ENCODE results near the gene POR. TPM values are rescaled to one million over a fixed set of nuclear protein-coding genes. Genes with fewer than 3 reads are reported as not detected.

The POR gene
- total and polyA plus RNA-seq, 2 of the 13 experiments (the other 11 are each of a cell fraction or from before 2014, with no cell fraction given) = 145 to 266 TPM

DNA sequence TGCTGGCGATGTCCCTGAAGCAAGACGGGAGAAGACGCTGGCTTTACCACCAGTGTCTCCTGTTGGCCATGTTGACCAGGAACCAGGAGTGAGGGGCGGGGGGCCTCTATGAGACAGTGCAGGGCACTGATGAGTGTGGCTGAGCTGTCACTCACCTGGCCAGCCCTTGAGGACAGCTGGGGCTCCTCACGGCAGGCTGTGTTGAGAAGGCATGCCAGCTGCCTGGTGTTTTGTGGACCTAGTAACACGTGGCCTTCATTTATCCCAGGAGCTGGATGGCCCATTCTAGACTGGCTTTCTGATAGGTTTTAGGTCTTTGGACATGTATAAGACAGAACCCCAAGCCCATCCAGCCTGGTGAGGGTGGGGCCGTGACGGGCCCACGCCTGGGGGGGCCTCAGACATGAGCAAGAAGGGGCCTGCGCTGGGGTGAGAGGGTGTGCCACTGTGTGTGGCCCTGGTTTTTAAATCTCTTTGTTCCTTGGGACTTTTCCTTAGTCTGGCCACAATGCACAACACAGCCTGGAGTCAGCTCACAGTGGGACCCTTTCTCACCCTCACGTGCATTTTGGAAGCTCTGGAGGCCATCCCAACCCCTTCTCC lies 25.6 kb upstream of the POR start:
- CTCF ChIA-PET (ENCODE audit: low intra/inter-chr PET ratio, low total read pairs) = no interaction called here
- H3K27ac ChIP-seq (ENCODE audit: extremely low read length, insufficient read depth, low read length) = no peak overlapping the region

DNA sequence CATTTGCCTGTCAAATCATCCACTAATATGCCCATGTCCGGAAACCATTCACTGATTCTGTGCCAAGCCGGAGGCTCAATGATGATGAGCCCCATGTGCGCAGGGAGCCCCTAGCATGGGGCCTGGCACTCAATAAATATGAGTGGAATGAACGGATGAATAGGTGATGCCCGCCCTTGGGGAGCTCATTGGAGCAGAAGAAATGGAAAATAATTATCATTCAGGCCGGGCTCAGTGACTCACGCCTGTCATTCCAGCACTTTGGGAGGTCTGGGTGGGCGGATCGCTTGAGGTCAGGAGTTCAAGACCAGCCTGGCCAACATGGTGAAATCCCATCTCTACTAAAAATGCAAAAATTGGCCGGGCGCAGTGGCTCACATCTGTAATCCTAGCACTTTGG lies 25.1 kb upstream of the POR start:
- H3K27ac ChIP-seq (ENCODE audit: extremely low read length, insufficient read depth, low read length) = no peak overlapping the region
- H3K79me2 ChIP-seq (ENCODE audit: insufficient read depth, low read length) = no peaks in the 10 kb centered on the region
- H3K4me3 ChIP-seq (replicated peaks in 1 of 3; ENCODE audit: insufficient read depth in 1 of 3, low read depth in 2 of 3, low read length in 3 of 3) = no peak overlapping the region
- no peaks in the 10 kb centered on the region for H3K9me3 ChIP-seq (ENCODE audit: low read length)
- TF ChIP-seq, protein P1, sequence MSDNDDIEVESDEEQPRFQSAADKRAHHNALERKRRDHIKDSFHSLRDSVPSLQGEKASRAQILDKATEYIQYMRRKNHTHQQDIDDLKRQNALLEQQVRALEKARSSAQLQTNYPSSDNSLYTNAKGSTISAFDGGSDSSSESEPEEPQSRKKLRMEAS (IDR thresholded peaks at IDR 0.05) = no peak
- no peak for TF ChIP-seq REL (CRISPR knock-in tag; conservative IDR thresholded peaks at IDR 0.05)
- TF ChIP-seq ARHGAP35 (CRISPR knock-in tag; IDR thresholded peaks at IDR 0.05; ENCODE audit: borderline replicate concordance) = no peak
- no peak for TF ChIP-seq TBL1XR1 (IDR thresholded peaks at IDR 0.05; ENCODE audit: borderline replicate concordance, low read length, partially characterized antibody)
- TF ChIP-seq, protein P2, sequence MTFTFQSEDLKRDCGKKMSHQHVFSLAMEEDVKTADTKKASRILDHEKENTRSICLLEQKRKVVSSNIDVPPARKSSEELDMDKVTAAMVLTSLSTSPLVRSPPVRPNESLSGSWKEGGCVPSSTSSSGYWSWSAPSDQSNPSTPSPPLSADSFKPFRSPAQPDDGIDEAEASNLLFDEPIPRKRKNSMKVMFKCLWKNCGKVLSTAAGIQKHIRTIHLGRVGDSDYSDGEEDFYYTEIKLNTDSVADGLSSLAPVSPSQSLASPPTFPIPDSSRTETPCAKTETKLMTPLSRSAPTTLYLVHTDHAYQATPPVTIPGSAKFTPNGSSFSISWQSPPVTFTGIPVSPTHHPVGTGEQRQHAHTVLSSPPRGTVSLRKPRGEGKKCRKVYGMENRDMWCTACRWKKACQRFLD (CRISPR knock-in tag; IDR thresholded peaks at IDR 0.05; ENCODE audit: borderline replicate concordance) = no peak
- no peak for TF ChIP-seq ZNF776 (CRISPR knock-in tag; IDR thresholded peaks at IDR 0.05)
- no peak for TF ChIP-seq TCF7 (IDR thresholded peaks at IDR 0.05; ENCODE audit: low read depth)
- TF ChIP-seq ZNF431 (CRISPR knock-in tag; IDR thresholded peaks at IDR 0.05; ENCODE audit: borderline replicate concordance, low read depth) = no peak
- TF ChIP-seq ZNF678 (CRISPR knock-in tag; IDR thresholded peaks at IDR 0.05) = no peak
- TF ChIP-seq ZNF598 (CRISPR knock-in tag; IDR thresholded peaks at IDR 0.05; ENCODE audit: borderline replicate concordance) = no peak
- no peak for TF ChIP-seq ARNT (IDR thresholded peaks at IDR 0.05)
- no peak for TF ChIP-seq ZNF207 (IDR thresholded peaks at IDR 0.05; ENCODE audit: borderline replicate concordance)
- TF ChIP-seq, protein P3, sequence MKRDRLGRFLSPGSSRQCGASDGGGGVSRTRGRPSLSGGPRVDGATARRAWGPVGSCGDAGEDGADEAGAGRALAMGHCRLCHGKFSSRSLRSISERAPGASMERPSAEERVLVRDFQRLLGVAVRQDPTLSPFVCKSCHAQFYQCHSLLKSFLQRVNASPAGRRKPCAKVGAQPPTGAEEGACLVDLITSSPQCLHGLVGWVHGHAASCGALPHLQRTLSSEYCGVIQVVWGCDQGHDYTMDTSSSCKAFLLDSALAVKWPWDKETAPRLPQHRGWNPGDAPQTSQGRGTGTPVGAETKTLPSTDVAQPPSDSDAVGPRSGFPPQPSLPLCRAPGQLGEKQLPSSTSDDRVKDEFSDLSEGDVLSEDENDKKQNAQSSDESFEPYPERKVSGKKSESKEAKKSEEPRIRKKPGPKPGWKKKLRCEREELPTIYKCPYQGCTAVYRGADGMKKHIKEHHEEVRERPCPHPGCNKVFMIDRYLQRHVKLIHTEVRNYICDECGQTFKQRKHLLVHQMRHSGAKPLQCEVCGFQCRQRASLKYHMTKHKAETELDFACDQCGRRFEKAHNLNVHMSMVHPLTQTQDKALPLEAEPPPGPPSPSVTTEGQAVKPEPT (CRISPR knock-in tag; IDR thresholded peaks at IDR 0.05; ENCODE audit: low read depth) = no peak
- no peak for TF ChIP-seq ZNF563 (CRISPR knock-in tag; IDR thresholded peaks at IDR 0.05)
- in situ Hi-C loops (cut with HindIII; ENCODE audit: extremely low pct_ligation_motif_present, low pct_unique_long_range_greater_than_20kb) (no loop called here), intact Hi-C loops (cut with micrococcal nuclease; ENCODE audit: unreplicated experiment) (no loop called here)
- ChIA-PET POLR2A (interaction anchor here (1.0 kb wide), 1 partner anchor 16 kb away, joined by 4 read pairs; no protein-coding TSS in a partner anchor), CTCF (ENCODE audit: low intra/inter-chr PET ratio, low total read pairs) (no interaction called here)
- no peaks in the 10 kb centered on the region for H3K27me3 ChIP-seq (ENCODE audit: control insufficient read depth in 1 of 2, insufficient read depth in 2 of 2, low read length in 2 of 2)
- H2AFZ ChIP-seq (ENCODE audit: low read length) = no peak overlapping the region
- 94% methylated on average over 11 of the region's 11 CpGs for WGBS (ENCODE audit: low lambda C conversion rate)
- FAIRE-seq (no peak), DNase-seq (ENCODE audit: low spot score) (no peak), ATAC-seq (no peak)
- no peaks in the 10 kb centered on the region for H4K20me1 ChIP-seq (ENCODE audit: insufficient read depth, low read length)
- no peak overlapping the region for H3K9ac ChIP-seq (ENCODE audit: insufficient read depth, low read depth, low read length)
- H3K36me3 ChIP-seq (replicated peaks in 1 of 2; ENCODE audit: control insufficient read depth in 1 of 2, insufficient read depth in 2 of 2, low read length in 2 of 2) = peaks cover 3 to 15% of the 10 kb centered on the region in 2 experiments; a peak in 3 of 5 replicates
- no TSS peak for BruUV-seq (replicated peaks)
- peaks cover 25% of the 10 kb centered on the region for H3K4me1 ChIP-seq (ENCODE audit: insufficient read depth, low read length)
- no peak overlapping the region for H3K4me2 ChIP-seq (ENCODE audit: low read depth, low read length)

More for the DNA sequence above, 25.6 kb upstream of the POR start:
- TF ChIP-seq AGO2 (optimal IDR thresholded peaks at IDR 0.05; ENCODE audit: low read depth, low read length) = peak; percentile 46
- TF ChIP-seq SSRP1 (CRISPR knock-in tag; IDR thresholded peaks at IDR 0.05) = 0 out of 2 replicates have a peak, but pooled peaks have one; percentile 42
- no peak for TF ChIP-seq NR3C1 (CRISPR knock-in tag; IDR thresholded peaks at IDR 0.05)
- no peak overlapping the region for H3K9ac ChIP-seq (ENCODE audit: insufficient read depth, low read depth, low read length)
- no peak overlapping the region for H3K4me2 ChIP-seq (ENCODE audit: low read depth, low read length)
- in situ Hi-C loops (cut with HindIII; ENCODE audit: extremely low pct_ligation_motif_present, low pct_unique_long_range_greater_than_20kb) (no loop called here), intact Hi-C loops (cut with micrococcal nuclease; ENCODE audit: unreplicated experiment) (no loop called here)
- no peaks in the 10 kb centered on the region for H4K20me1 ChIP-seq (ENCODE audit: insufficient read depth, low read length)
- no peak overlapping the region for H2AFZ ChIP-seq (ENCODE audit: low read length)
- no TSS peak for BruUV-seq (replicated peaks)
- FAIRE-seq (no peak), ATAC-seq (no peak), DNase-seq (ENCODE audit: low spot score) (no peak)
- no peaks in the 10 kb centered on the region for H3K9me3 ChIP-seq (ENCODE audit: low read length)
- no peaks in the 10 kb centered on the region for H3K79me2 ChIP-seq (ENCODE audit: insufficient read depth, low read length)
- H3K36me3 ChIP-seq (replicated peaks in 1 of 2; ENCODE audit: control insufficient read depth in 1 of 2, insufficient read depth in 2 of 2, low read length in 2 of 2) = peaks cover 3 to 20% of the 10 kb centered on the region in 2 experiments; a peak in 3 of 5 replicates
- H3K4me3 ChIP-seq (replicated peaks in 1 of 3; ENCODE audit: insufficient read depth in 1 of 3, low read depth in 2 of 3, low read length in 3 of 3) = no peak overlapping the region
- 96% methylated on average over 8 of the region's 11 CpGs for WGBS (ENCODE audit: low lambda C conversion rate)
- H3K27me3 ChIP-seq (ENCODE audit: control insufficient read depth in 1 of 2, insufficient read depth in 2 of 2, low read length in 2 of 2) = no peaks in the 10 kb centered on the region
- POLR2A ChIA-PET = interaction anchor here (1.0 kb wide), 1 partner anchor 17 kb away, joined by 4 read pairs; no protein-coding TSS in a partner anchor
- peaks cover 25% of the 10 kb centered on the region for H3K4me1 ChIP-seq (ENCODE audit: insufficient read depth, low read length)
